ENCODE measurements around the gene IPO8.
"Not testable (repeated sequence)": the region's sequence is repeated elsewhere in the genome, so short reads cannot be mapped to it uniquely, and the experiment has no call there.

The IPO8 gene

GRCh38 chr12:30598889-30599288, 96.8 kb downstream of the IPO8 start:
- H3K9me3 ChIP-seq (replicated peaks; ENCODE audit: low read length) = peaks cover 7% of the 10 kb centered on the region
- no peaks in the 10 kb centered on the region for H3K36me3 ChIP-seq (ENCODE audit: insufficient read depth, low read length)
- H3K4me2 ChIP-seq (ENCODE audit: low read length) = no peak overlapping the region
- H3K27me3 ChIP-seq (ENCODE audit: control insufficient read depth, insufficient read depth, low read length) = no peaks in the 10 kb centered on the region
- no peak overlapping the region for H3K9ac ChIP-seq (ENCODE audit: low read depth, low read length)
- H3K4me3 ChIP-seq (ENCODE audit: low read length) = no peak overlapping the region
- H3K4me1 ChIP-seq (ENCODE audit: control insufficient read depth, insufficient read depth, low read length) = no peaks in the 10 kb centered on the region

- Histone ChIP-seq H3K4me2 (ENCODE audit: low read length) (no peak overlapping the region), H3K9ac (ENCODE audit: low read depth, low read length) (no peak overlapping the region), H3K4me1 (ENCODE audit: control insufficient read depth, insufficient read depth, low read length) (no peaks in the 10 kb centered on the region), H3K9me3 (replicated peaks; ENCODE audit: low read length) (no peaks in the 10 kb centered on the region), H3K36me3 (ENCODE audit: insufficient read depth, low read length) (no peaks in the 10 kb centered on the region), H3K4me3 (ENCODE audit: low read length) (no peak overlapping the region), H3K27me3 (ENCODE audit: control insufficient read depth, insufficient read depth, low read length) (no peaks in the 10 kb centered on the region)
These were observed 99.9 kb downstream of the IPO8 start for GRCh38 chr12:30595742-30596141.

- Histone ChIP-seq H3K4me1 (ENCODE audit: control insufficient read depth, insufficient read depth, low read length) (no peaks in the 10 kb centered on the region), H3K27me3 (ENCODE audit: control insufficient read depth, insufficient read depth, low read length) (no peaks in the 10 kb centered on the region), H3K4me2 (ENCODE audit: low read length) (no peak overlapping the region), H3K9ac (ENCODE audit: low read depth, low read length) (no peak overlapping the region), H3K9me3 (replicated peaks; ENCODE audit: low read length) (no peaks in the 10 kb centered on the region), H3K36me3 (ENCODE audit: insufficient read depth, low read length) (no peaks in the 10 kb centered on the region), H3K4me3 (ENCODE audit: low read length) (no peak overlapping the region)
These were observed 101.2 kb downstream of the IPO8 start for GRCh38 chr12:30594509-30594908.

GRCh38 chr12:30588572-30588971, 107.1 kb downstream of the IPO8 start:
- H3K4me3 ChIP-seq (ENCODE audit: low read length); H3K36me3 ChIP-seq (ENCODE audit: insufficient read depth, low read length); H3K9me3 ChIP-seq (replicated peaks; ENCODE audit: low read length); H3K4me1 ChIP-seq (ENCODE audit: control insufficient read depth, insufficient read depth, low read length); H3K27me3 ChIP-seq (ENCODE audit: control insufficient read depth, insufficient read depth, low read length); H3K4me2 ChIP-seq (ENCODE audit: low read length); H3K9ac ChIP-seq (ENCODE audit: low read depth, low read length): not testable (repeated sequence)

- Histone ChIP-seq H3K9me3 (replicated peaks; ENCODE audit: low read length) (no peaks in the 10 kb centered on the region), H3K4me3 (ENCODE audit: low read length) (no peak overlapping the region), H3K27me3 (ENCODE audit: control insufficient read depth, insufficient read depth, low read length) (no peaks in the 10 kb centered on the region), H3K9ac (ENCODE audit: low read depth, low read length) (no peak overlapping the region), H3K4me2 (ENCODE audit: low read length) (no peak overlapping the region), H3K4me1 (ENCODE audit: control insufficient read depth, insufficient read depth, low read length) (no peaks in the 10 kb centered on the region), H3K36me3 (ENCODE audit: insufficient read depth, low read length) (no peaks in the 10 kb centered on the region)
These were observed 107.9 kb downstream of the IPO8 start for GRCh38 chr12:30587782-30588181.

- H3K4me3 ChIP-seq (ENCODE audit: low read length) = no peak overlapping the region
- H3K9ac ChIP-seq (ENCODE audit: low read depth, low read length) = no peak overlapping the region
- no peaks in the 10 kb centered on the region for H3K36me3 ChIP-seq (ENCODE audit: insufficient read depth, low read length)
- H3K4me2 ChIP-seq (ENCODE audit: low read length) = no peak overlapping the region
- no peaks in the 10 kb centered on the region for H3K27me3 ChIP-seq (ENCODE audit: control insufficient read depth, insufficient read depth, low read length)
- no peaks in the 10 kb centered on the region for H3K4me1 ChIP-seq (ENCODE audit: control insufficient read depth, insufficient read depth, low read length)
- H3K9me3 ChIP-seq (replicated peaks; ENCODE audit: low read length) = no peaks in the 10 kb centered on the region
These were observed 109.8 kb downstream of the IPO8 start for GRCh38 chr12:30585877-30586276.

GRCh38 chr12:30582943-30583342, 112.7 kb downstream of the IPO8 start:
- H3K36me3 ChIP-seq (ENCODE audit: insufficient read depth, low read length) = no peaks in the 10 kb centered on the region
- no peaks in the 10 kb centered on the region for H3K27me3 ChIP-seq (ENCODE audit: control insufficient read depth, insufficient read depth, low read length)
- no peak overlapping the region for H3K4me2 ChIP-seq (ENCODE audit: low read length)
- H3K9ac ChIP-seq (ENCODE audit: low read depth, low read length) = no peak overlapping the region
- H3K4me3 ChIP-seq (ENCODE audit: low read length) = no peak overlapping the region
- H3K4me1 ChIP-seq (ENCODE audit: control insufficient read depth, insufficient read depth, low read length) = no peaks in the 10 kb centered on the region
- H3K9me3 ChIP-seq (replicated peaks; ENCODE audit: low read length) = no peaks in the 10 kb centered on the region

GRCh38 chr12:30580344-30580743, 115.3 kb downstream of the IPO8 start:
- no peak overlapping the region for H3K4me3 ChIP-seq (ENCODE audit: low read length)

More at GRCh38 chr12:30580344-30580743, 115.3 kb downstream of the IPO8 start:
- Histone ChIP-seq H3K4me1 (ENCODE audit: control insufficient read depth, insufficient read depth, low read length) (no peaks in the 10 kb centered on the region), H3K27me3 (ENCODE audit: control insufficient read depth, insufficient read depth, low read length) (no peaks in the 10 kb centered on the region), H3K9ac (ENCODE audit: low read depth, low read length) (no peak overlapping the region), H3K4me2 (ENCODE audit: low read length) (no peak overlapping the region), H3K36me3 (ENCODE audit: insufficient read depth, low read length) (no peaks in the 10 kb centered on the region), H3K9me3 (replicated peaks; ENCODE audit: low read length) (no peaks in the 10 kb centered on the region)
